HEK293 (cell line): ENCODE data around the gene HES1.
A peak's percentile ranks its signal among the peaks of the same experiment; 100 is the strongest.

Source experiments
- SP3 ChIP-seq: fragments of 450-650 bp; formaldehyde crosslinking; IDR thresholded peaks from 2 replicates; pipeline ENCODE4 v1.5.1; 2016; ENCODE audit warnings: missing biosample characterization, missing genetic modification characterization
- ZNF146 ChIP-seq: fragments of 450-650 bp; formaldehyde crosslinking; IDR thresholded peaks from 2 replicates; pipeline ENCODE4 v1.5.1; 2016; ENCODE audit warnings: missing biosample characterization, missing genetic modification characterization
- ZNF23 ChIP-seq: fragments of 450-650 bp; formaldehyde crosslinking; IDR thresholded peaks from 2 replicates; pipeline ENCODE4 v1.5.1; 2016; ENCODE audit warnings: missing biosample characterization, missing genetic modification characterization, borderline replicate concordance
- ZNF24 ChIP-seq: fragments of 450-650 bp; formaldehyde crosslinking; IDR thresholded peaks from 2 replicates; pipeline ENCODE4 v1.5.1; 2016; ENCODE audit warnings: missing biosample characterization, missing genetic modification characterization
- TF ChIP-seq, protein P1 (sequence below): fragments of 450-650 bp; formaldehyde crosslinking; IDR thresholded peaks from 2 replicates; pipeline ENCODE4 v1.5.1; 2016; ENCODE audit warnings: missing biosample characterization, missing genetic modification characterization
- TF ChIP-seq, protein P2 (sequence below): fragments of 450-650 bp; formaldehyde crosslinking; IDR thresholded peaks from 2 replicates; pipeline ENCODE4 v1.5.1; 2016; ENCODE audit warnings: missing biosample characterization, missing genetic modification characterization
- TF ChIP-seq, protein P3 (sequence below): fragments of 450-650 bp; formaldehyde crosslinking; IDR thresholded peaks from 2 replicates; pipeline ENCODE4 v1.5.1; 2016; ENCODE audit warnings: missing biosample characterization, missing genetic modification characterization, low read depth
- TF ChIP-seq, protein P4 (sequence below): fragments of 450-650 bp; formaldehyde crosslinking; IDR thresholded peaks from 2 replicates; pipeline ENCODE4 v1.5.1; 2016; ENCODE audit warnings: missing biosample characterization, missing genetic modification characterization

DNA sequence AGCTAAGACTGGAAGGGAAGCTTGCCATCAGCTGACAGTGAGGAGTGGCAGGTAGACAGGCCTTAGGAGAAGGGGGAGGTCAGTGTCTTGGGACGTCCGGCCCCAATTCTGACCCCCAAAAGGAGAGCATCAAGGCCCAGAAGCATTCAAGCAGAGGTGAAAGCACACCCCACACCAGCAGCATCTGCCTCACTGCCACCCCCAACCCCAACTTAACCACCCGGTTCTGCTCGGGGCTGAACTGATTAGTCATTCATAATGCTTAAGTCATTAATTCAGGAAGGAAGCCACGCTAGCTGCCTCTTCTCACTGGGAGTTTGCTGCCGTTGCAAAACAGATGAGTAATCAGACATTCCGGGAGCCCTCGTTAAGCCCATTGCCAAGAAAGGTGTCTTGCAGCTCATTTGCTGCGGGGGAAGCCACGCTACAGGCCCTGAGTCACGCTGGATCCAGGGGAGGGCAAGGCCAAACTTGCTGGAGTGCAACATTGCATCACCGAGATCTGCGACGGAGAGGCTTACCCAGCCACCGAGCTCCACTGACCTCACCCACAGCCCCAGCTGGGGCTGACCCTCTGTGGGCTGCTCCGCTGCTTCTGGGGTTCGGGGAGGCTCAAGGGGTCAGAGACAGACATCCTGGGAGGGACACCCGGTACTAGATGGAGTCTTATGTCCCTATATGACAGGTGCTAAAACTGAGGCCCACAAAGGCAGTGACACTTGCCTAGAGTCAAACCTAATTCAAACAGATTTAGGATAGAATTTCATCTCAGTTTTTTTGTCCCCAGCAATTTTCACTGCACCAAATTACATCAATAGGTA is 46.4 kb upstream of the HES1 start:
- TF ChIP-seq ZNF23 (no peak), SP3 (tag by site-specific recombination) (peak; percentile 16; the same call in 1 of the 2 replicates), ZNF24 (tag by site-specific recombination) (peak; percentile 100), ZNF146 (tag by site-specific recombination) (peak; percentile 64; the same call in 1 of the 2 replicates)
- TF ChIP-seq, protein P1, sequence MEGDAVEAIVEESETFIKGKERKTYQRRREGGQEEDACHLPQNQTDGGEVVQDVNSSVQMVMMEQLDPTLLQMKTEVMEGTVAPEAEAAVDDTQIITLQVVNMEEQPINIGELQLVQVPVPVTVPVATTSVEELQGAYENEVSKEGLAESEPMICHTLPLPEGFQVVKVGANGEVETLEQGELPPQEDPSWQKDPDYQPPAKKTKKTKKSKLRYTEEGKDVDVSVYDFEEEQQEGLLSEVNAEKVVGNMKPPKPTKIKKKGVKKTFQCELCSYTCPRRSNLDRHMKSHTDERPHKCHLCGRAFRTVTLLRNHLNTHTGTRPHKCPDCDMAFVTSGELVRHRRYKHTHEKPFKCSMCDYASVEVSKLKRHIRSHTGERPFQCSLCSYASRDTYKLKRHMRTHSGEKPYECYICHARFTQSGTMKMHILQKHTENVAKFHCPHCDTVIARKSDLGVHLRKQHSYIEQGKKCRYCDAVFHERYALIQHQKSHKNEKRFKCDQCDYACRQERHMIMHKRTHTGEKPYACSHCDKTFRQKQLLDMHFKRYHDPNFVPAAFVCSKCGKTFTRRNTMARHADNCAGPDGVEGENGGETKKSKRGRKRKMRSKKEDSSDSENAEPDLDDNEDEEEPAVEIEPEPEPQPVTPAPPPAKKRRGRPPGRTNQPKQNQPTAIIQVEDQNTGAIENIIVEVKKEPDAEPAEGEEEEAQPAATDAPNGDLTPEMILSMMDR (tag by site-specific recombination): no peak
- TF ChIP-seq, protein P2, sequence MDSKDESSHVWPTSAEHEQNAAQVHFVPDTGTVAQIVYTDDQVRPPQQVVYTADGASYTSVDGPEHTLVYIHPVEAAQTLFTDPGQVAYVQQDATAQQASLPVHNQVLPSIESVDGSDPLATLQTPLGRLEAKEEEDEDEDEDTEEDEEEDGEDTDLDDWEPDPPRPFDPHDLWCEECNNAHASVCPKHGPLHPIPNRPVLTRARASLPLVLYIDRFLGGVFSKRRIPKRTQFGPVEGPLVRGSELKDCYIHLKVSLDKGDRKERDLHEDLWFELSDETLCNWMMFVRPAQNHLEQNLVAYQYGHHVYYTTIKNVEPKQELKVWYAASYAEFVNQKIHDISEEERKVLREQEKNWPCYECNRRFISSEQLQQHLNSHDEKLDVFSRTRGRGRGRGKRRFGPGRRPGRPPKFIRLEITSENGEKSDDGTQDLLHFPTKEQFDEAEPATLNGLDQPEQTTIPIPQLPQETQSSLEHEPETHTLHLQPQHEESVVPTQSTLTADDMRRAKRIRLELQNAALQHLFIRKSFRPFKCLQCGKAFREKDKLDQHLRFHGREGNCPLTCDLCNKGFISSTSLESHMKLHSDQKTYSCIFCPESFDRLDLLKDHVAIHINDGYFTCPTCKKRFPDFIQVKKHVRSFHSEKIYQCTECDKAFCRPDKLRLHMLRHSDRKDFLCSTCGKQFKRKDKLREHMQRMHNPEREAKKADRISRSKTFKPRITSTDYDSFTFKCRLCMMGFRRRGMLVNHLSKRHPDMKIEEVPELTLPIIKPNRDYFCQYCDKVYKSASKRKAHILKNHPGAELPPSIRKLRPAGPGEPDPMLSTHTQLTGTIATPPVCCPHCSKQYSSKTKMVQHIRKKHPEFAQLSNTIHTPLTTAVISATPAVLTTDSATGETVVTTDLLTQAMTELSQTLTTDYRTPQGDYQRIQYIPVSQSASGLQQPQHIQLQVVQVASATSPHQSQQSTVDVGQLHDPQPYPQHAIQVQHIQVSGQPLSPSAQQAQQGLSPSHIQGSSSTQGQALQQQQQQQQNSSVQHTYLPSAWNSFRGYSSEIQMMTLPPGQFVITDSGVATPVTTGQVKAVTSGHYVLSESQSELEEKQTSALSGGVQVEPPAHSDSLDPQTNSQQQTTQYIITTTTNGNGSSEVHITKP (tag by site-specific recombination): peak; percentile 80
- TF ChIP-seq, protein P3, sequence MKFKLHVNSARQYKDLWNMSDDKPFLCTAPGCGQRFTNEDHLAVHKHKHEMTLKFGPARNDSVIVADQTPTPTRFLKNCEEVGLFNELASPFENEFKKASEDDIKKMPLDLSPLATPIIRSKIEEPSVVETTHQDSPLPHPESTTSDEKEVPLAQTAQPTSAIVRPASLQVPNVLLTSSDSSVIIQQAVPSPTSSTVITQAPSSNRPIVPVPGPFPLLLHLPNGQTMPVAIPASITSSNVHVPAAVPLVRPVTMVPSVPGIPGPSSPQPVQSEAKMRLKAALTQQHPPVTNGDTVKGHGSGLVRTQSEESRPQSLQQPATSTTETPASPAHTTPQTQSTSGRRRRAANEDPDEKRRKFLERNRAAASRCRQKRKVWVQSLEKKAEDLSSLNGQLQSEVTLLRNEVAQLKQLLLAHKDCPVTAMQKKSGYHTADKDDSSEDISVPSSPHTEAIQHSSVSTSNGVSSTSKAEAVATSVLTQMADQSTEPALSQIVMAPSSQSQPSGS (tag by site-specific recombination): peak; percentile 92
- TF ChIP-seq, protein P4, sequence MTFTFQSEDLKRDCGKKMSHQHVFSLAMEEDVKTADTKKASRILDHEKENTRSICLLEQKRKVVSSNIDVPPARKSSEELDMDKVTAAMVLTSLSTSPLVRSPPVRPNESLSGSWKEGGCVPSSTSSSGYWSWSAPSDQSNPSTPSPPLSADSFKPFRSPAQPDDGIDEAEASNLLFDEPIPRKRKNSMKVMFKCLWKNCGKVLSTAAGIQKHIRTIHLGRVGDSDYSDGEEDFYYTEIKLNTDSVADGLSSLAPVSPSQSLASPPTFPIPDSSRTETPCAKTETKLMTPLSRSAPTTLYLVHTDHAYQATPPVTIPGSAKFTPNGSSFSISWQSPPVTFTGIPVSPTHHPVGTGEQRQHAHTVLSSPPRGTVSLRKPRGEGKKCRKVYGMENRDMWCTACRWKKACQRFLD (tag by site-specific recombination): no peak
